ENCODE measurements around the gene TARDBP. TPM values are rescaled to one million over a fixed set of nuclear protein-coding genes. Genes with fewer than 3 reads are reported as not detected.

The TARDBP gene
- total RNA-seq, 2 donors from 2014 or later = 121 to 135 TPM

Other genes with a start within 250 kb of the TARDBP start
- gene CASZ1, start 216.0 kb upstream of the TARDBP start, total RNA-seq = 10 to 100 TPM; 20.8 to 21.2 TPM
- under 1 TPM; 0.18 to 0.30 TPM for gene MASP2, start 34.6 kb downstream of the TARDBP start, total RNA-seq
- 10 to 100 TPM; 37.5 to 39.5 TPM for gene SRM, start 47.4 kb downstream of the TARDBP start, total RNA-seq
- gene EXOSC10, start 87.2 kb downstream of the TARDBP start, total RNA-seq = 10 to 100 TPM; 73.8 to 82.7 TPM
- not detected for gene ANGPTL7, start 176.7 kb downstream of the TARDBP start, total RNA-seq
- gene MTOR, start 249.9 kb downstream of the TARDBP start, total RNA-seq = 10 to 100 TPM; 47.3 to 50.0 TPM